ENCODE data around the gene UBTF. TPM values are rescaled to one million over a fixed set of nuclear protein-coding genes. Genes with fewer than 3 reads are reported as not detected.

Gene UBTF
- total RNA-seq, 1 donor from 2014 or later, result 53.9 TPM

- Histone ChIP-seq H3K4me1 (peaks cover 32% of the 10 kb centered on the region), H3K27ac (replicated peaks) (no peak overlapping the region), H3K36me3 (peaks cover 50% of the 10 kb centered on the region), H3K27me3 (ENCODE audit: low read depth) (no peaks in the 10 kb centered on the region), H3K4me3 (no peak overlapping the region), H3K9me3 (replicated peaks) (no peaks in the 10 kb centered on the region)
- no peak for TF ChIP-seq CTCF (IDR thresholded peaks at IDR 0.05; ENCODE audit: borderline replicate concordance)
- intact Hi-C loops (cut with micrococcal nuclease), result no loop called here
- no peak for DNase-seq
Observed at GRCh38 chr17:44197107-44197506, 22.4 kb downstream of the UBTF start.

GRCh38 chr17:44193326-44194084 is 26.0 kb downstream of the UBTF start:
- peaks cover 80% of the 10 kb centered on the region for H3K36me3 ChIP-seq
- no peak for TF ChIP-seq CTCF (IDR thresholded peaks at IDR 0.05; ENCODE audit: borderline replicate concordance)
- no peaks in the 10 kb centered on the region for H3K27me3 ChIP-seq (ENCODE audit: low read depth)
- H3K4me1 ChIP-seq, result peaks cover 19% of the 10 kb centered on the region
- intact Hi-C loops (cut with micrococcal nuclease), result no loop called here
- no peak overlapping the region for H3K4me3 ChIP-seq
- no peak overlapping the region for H3K27ac ChIP-seq (replicated peaks)
- no peak for DNase-seq
- no peaks in the 10 kb centered on the region for H3K9me3 ChIP-seq (replicated peaks)

GRCh38 chr17:44192750-44193149 is 26.7 kb downstream of the UBTF start:
- no peak overlapping the region for H3K27ac ChIP-seq (replicated peaks)
- peaks cover 80% of the 10 kb centered on the region for H3K36me3 ChIP-seq
- DNase-seq, result no peak

GRCh38 chr17:44191941-44192496 is 27.5 kb downstream of the UBTF start:
- TF ChIP-seq CTCF (IDR thresholded peaks at IDR 0.05; ENCODE audit: borderline replicate concordance), result no peak
- intact Hi-C loops (cut with micrococcal nuclease), result no loop called here
- Histone ChIP-seq H3K4me3 (no peak overlapping the region), H3K27ac (replicated peaks) (no peak overlapping the region), H3K4me1 (peaks cover 19% of the 10 kb centered on the region), H3K9me3 (replicated peaks) (no peaks in the 10 kb centered on the region), H3K27me3 (ENCODE audit: low read depth) (no peaks in the 10 kb centered on the region), H3K36me3 (peaks cover 73% of the 10 kb centered on the region)
- no peak for DNase-seq

More at GRCh38 chr17:44192750-44193149, 26.7 kb downstream of the UBTF start:
- H3K4me1 ChIP-seq, result peaks cover 19% of the 10 kb centered on the region
- H3K27me3 ChIP-seq (ENCODE audit: low read depth), result no peaks in the 10 kb centered on the region
- H3K4me3 ChIP-seq, result no peak overlapping the region
- no peak for TF ChIP-seq CTCF (IDR thresholded peaks at IDR 0.05; ENCODE audit: borderline replicate concordance)
- intact Hi-C loops (cut with micrococcal nuclease), result no loop called here
- H3K9me3 ChIP-seq (replicated peaks), result no peaks in the 10 kb centered on the region

- Histone ChIP-seq H3K27ac (replicated peaks) (no peak overlapping the region), H3K9me3 (replicated peaks) (no peaks in the 10 kb centered on the region), H3K27me3 (ENCODE audit: low read depth) (no peaks in the 10 kb centered on the region), H3K36me3 (peaks cover 66% of the 10 kb centered on the region), H3K4me3 (no peak overlapping the region), H3K4me1 (peaks cover 20% of the 10 kb centered on the region)
- DNase-seq, result no peak
- intact Hi-C loops (cut with micrococcal nuclease), result no loop called here
- no peak for TF ChIP-seq CTCF (IDR thresholded peaks at IDR 0.05; ENCODE audit: borderline replicate concordance)
Observed at GRCh38 chr17:44191369-44191768, 28.1 kb downstream of the UBTF start.
